Measurements from ENCODE around the gene NCAM1. TPM values are rescaled to one million over a fixed set of nuclear protein-coding genes. Genes with fewer than 3 reads are reported as not detected.

Gene NCAM1
- total and polyA plus RNA-seq, 2 of the 13 experiments (the other 11 are each of a cell fraction or from before 2014, with no cell fraction given), result 0.05 TPM; not detected in 1

- POLR2A ChIA-PET, result no interaction called here
Measured at GRCh38 chr11:112931703-112932102, 29.5 kb upstream of the NCAM1 start.

More at GRCh38 chr11:112931703-112932102, 29.5 kb upstream of the NCAM1 start:
- TF ChIP-seq, protein P1, sequence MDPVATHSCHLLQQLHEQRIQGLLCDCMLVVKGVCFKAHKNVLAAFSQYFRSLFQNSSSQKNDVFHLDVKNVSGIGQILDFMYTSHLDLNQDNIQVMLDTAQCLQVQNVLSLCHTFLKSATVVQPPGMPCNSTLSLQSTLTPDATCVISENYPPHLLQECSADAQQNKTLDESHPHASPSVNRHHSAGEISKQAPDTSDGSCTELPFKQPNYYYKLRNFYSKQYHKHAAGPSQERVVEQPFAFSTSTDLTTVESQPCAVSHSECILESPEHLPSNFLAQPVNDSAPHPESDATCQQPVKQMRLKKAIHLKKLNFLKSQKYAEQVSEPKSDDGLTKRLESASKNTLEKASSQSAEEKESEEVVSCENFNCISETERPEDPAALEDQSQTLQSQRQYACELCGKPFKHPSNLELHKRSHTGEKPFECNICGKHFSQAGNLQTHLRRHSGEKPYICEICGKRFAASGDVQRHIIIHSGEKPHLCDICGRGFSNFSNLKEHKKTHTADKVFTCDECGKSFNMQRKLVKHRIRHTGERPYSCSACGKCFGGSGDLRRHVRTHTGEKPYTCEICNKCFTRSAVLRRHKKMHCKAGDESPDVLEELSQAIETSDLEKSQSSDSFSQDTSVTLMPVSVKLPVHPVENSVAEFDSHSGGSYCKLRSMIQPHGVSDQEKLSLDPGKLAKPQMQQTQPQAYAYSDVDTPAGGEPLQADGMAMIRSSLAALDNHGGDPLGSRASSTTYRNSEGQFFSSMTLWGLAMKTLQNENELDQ (CRISPR knock-in tag; IDR thresholded peaks at IDR 0.05; ENCODE audit: borderline replicate concordance), result no peak
- TF ChIP-seq POGZ (CRISPR knock-in tag; IDR thresholded peaks at IDR 0.05), result no peak
- TF ChIP-seq KLF11 (CRISPR knock-in tag; IDR thresholded peaks at IDR 0.05), result no peak
- no peak for TF ChIP-seq ZNF878 (CRISPR knock-in tag; IDR thresholded peaks at IDR 0.05)
- no peak for TF ChIP-seq ZNF484 (CRISPR knock-in tag; IDR thresholded peaks at IDR 0.05; ENCODE audit: borderline replicate concordance, low read depth)
- no peak for TF ChIP-seq POLR2G (IDR thresholded peaks at IDR 0.05; ENCODE audit: low read depth, low read length)
- no peak for TF ChIP-seq ARID4A (CRISPR knock-in tag; IDR thresholded peaks at IDR 0.05; ENCODE audit: borderline replicate concordance)
- TF ChIP-seq ATF7 (IDR thresholded peaks at IDR 0.05), result no peak
- no peak for TF ChIP-seq ATF7 (CRISPR knock-in tag; IDR thresholded peaks at IDR 0.05)
- TF ChIP-seq ZNF773 (CRISPR knock-in tag; IDR thresholded peaks at IDR 0.05; ENCODE audit: borderline replicate concordance), result no peak
- no peak for TF ChIP-seq ZNF672 (CRISPR knock-in tag; IDR thresholded peaks at IDR 0.05)
- Histone ChIP-seq H3K79me2 (ENCODE audit: insufficient read depth, low read length) (no peaks in the 10 kb centered on the region), H3K36me3 (replicated peaks in 1 of 2; ENCODE audit: control insufficient read depth in 1 of 2, insufficient read depth in 2 of 2, low read length in 2 of 2) (no peaks in the 10 kb centered on the region), H2AFZ (ENCODE audit: low read length) (no peak overlapping the region), H3K4me3 (replicated peaks in 1 of 3; ENCODE audit: insufficient read depth in 1 of 3, low read depth in 2 of 3, low read length in 3 of 3) (no peak overlapping the region), H3K9ac (ENCODE audit: insufficient read depth, low read depth, low read length) (no peak overlapping the region), H3K27me3 (ENCODE audit: control insufficient read depth in 1 of 2, insufficient read depth in 2 of 2, low read length in 2 of 2) (no peaks in the 10 kb centered on the region), H3K4me2 (ENCODE audit: low read depth, low read length) (no peak overlapping the region), H3K27ac (ENCODE audit: extremely low read length, insufficient read depth, low read length) (no peak overlapping the region), H3K9me3 (ENCODE audit: low read length) (no peaks in the 10 kb centered on the region), H3K4me1 (ENCODE audit: insufficient read depth, low read length) (no peaks in the 10 kb centered on the region), H4K20me1 (ENCODE audit: insufficient read depth, low read length) (no peaks in the 10 kb centered on the region)
- BruUV-seq (replicated peaks), result no TSS peak
- intact Hi-C loops (cut with micrococcal nuclease; ENCODE audit: unreplicated experiment) (no loop called here), in situ Hi-C loops (cut with HindIII; ENCODE audit: extremely low pct_ligation_motif_present, low pct_unique_long_range_greater_than_20kb) (no loop called here)
- no peak for DNase-seq (ENCODE audit: low spot score)
- CTCF ChIA-PET (ENCODE audit: low intra/inter-chr PET ratio, low total read pairs), result no interaction called here
- FAIRE-seq, result no peak
- no peak for ATAC-seq
- WGBS (ENCODE audit: low lambda C conversion rate), result 15% methylated on average over 4 of the region's 4 CpGs
